WTC11 (cell line): ENCODE data around the gene RAD9B. TPM values are rescaled to one million over a fixed set of nuclear protein-coding genes. Genes with fewer than 3 reads are reported as not detected.

Experiments used
- ATF1 ChIP-seq: sonication (generic); formaldehyde crosslinking; IDR thresholded peaks from 2 replicates; pipeline ENCODE4 v1.8.1; 2023; ENCODE audit warnings: mild to moderate bottlenecking, moderate library complexity, missing genetic modification reagents
- CBFB ChIP-seq: sonication (generic); formaldehyde crosslinking; IDR thresholded peaks from 2 replicates; pipeline ENCODE4 v1.8.1; 2022; ENCODE audit warnings: mild to moderate bottlenecking, low read depth, missing genetic modification reagents
- CREB1 ChIP-seq: sonication (generic); formaldehyde crosslinking; IDR thresholded peaks from 2 replicates; pipeline ENCODE4 v1.8.0; 2023; ENCODE audit warnings: mild to moderate bottlenecking, missing genetic modification reagents
- GRHL2 ChIP-seq: fragments of 250-450 bp; sonication (Bioruptor Pico); IDR thresholded peaks from 2 replicates; pipeline ENCODE4 v1.8.0; 2022; ENCODE audit warnings: mild to moderate bottlenecking, moderate library complexity; ENCODE audit not compliant: insufficient replicate concordance, severe bottlenecking
- IRF2 ChIP-seq: sonication (generic); formaldehyde crosslinking; IDR thresholded peaks from 2 replicates; pipeline ENCODE4 v1.8.0; 2022; ENCODE audit warnings: low read depth, missing genetic modification reagents, borderline replicate concordance
- MXD4 ChIP-seq: fragments of 250-450 bp; sonication (Bioruptor Pico); IDR thresholded peaks from 2 replicates; pipeline ENCODE4 v1.8.0; 2021; ENCODE audit warnings: mild to moderate bottlenecking, moderate library complexity, borderline replicate concordance
- NR3C1 ChIP-seq: sonication (generic); formaldehyde crosslinking; conservative IDR thresholded peaks from 2 replicates; pipeline ENCODE4 v1.8.1; 2023; ENCODE audit warnings: low read depth, mild to moderate bottlenecking, missing genetic modification reagents
- PRRX2 ChIP-seq: fragments of 250-450 bp; sonication (Bioruptor Pico); IDR thresholded peaks from 2 replicates; pipeline ENCODE4 v1.8.0; 2021; ENCODE audit warnings: mild to moderate bottlenecking
- RELA ChIP-seq: sonication (generic); formaldehyde crosslinking; IDR thresholded peaks from 2 replicates; pipeline ENCODE4 v1.8.1; 2022; ENCODE audit warnings: missing genetic modification reagents, mild to moderate bottlenecking, borderline replicate concordance
- SMAD3 ChIP-seq: sonication (generic); formaldehyde crosslinking; IDR thresholded peaks from 2 replicates; pipeline ENCODE4 v1.8.0; 2022; ENCODE audit warnings: missing genetic modification reagents, mild to moderate bottlenecking, borderline replicate concordance
- TCF7 ChIP-seq: sonication (generic); formaldehyde crosslinking; IDR thresholded peaks from 2 replicates; pipeline ENCODE4 v1.8.0; 2022; ENCODE audit warnings: mild to moderate bottlenecking, low read depth, missing genetic modification reagents, moderate library complexity
- TEAD4 ChIP-seq: sonication (generic); formaldehyde crosslinking; IDR thresholded peaks from 2 replicates; pipeline ENCODE4 v1.8.0; 2022; ENCODE audit warnings: mild to moderate bottlenecking, missing genetic modification reagents
- ZBTB21 ChIP-seq: sonication (generic); formaldehyde crosslinking; IDR thresholded peaks from 2 replicates; pipeline ENCODE4 v1.8.1; 2023; ENCODE audit warnings: mild to moderate bottlenecking, missing genetic modification reagents, borderline replicate concordance
- ZNF219 ChIP-seq: sonication (generic); formaldehyde crosslinking; IDR thresholded peaks from 2 replicates; pipeline ENCODE4 v1.8.0; 2023; ENCODE audit warnings: missing genetic modification reagents, mild to moderate bottlenecking, borderline replicate concordance
- ZNF416 ChIP-seq: fragments of 250-450 bp; sonication (Bioruptor Pico); IDR thresholded peaks from 2 replicates; pipeline ENCODE4 v1.9.0; 2021; ENCODE audit warnings: mild to moderate bottlenecking, inconsistent platforms
- total RNA-seq: library from RNA; stranded (reverse); gene quantifications from 3 replicates; pipeline ENCODE4 v1.2.3, GENCODE V29; 2021
- TF ChIP-seq, protein P1 (sequence below): sonication (generic); formaldehyde crosslinking; IDR thresholded peaks from 2 replicates; pipeline ENCODE4 v1.8.1; 2023; ENCODE audit warnings: mild to moderate bottlenecking, missing genetic modification reagents, moderate library complexity
- TF ChIP-seq, protein P2 (sequence below): sonication (generic); formaldehyde crosslinking; conservative IDR thresholded peaks from 2 replicates; pipeline ENCODE4 v1.8.1; 2023; ENCODE audit warnings: mild to moderate bottlenecking, low read depth, missing genetic modification reagents, moderate library complexity
- TF ChIP-seq, protein P3 (sequence below): fragments of 200-600 bp; IDR thresholded peaks from 2 replicates; pipeline ENCODE4 v1.8.0; 2022; ENCODE audit warnings: antibody characterized with exemption
- TF ChIP-seq, protein P4 (sequence below): fragments of 250-450 bp; sonication (Bioruptor Pico); IDR thresholded peaks from 2 replicates; pipeline ENCODE4 v1.9.0; 2021; ENCODE audit warnings: mild to moderate bottlenecking
- TF ChIP-seq, protein P5 (sequence below): sonication (generic); formaldehyde crosslinking; IDR thresholded peaks from 2 replicates; pipeline ENCODE4 v1.8.0; 2023; ENCODE audit warnings: missing genetic modification reagents, mild to moderate bottlenecking, borderline replicate concordance
- TF ChIP-seq, protein P6 (sequence below): sonication (generic); formaldehyde crosslinking; IDR thresholded peaks from 2 replicates; pipeline ENCODE4 v1.8.1; 2023; ENCODE audit warnings: mild to moderate bottlenecking, missing genetic modification reagents
- TF ChIP-seq, protein P7 (sequence below): sonication (generic); formaldehyde crosslinking; IDR thresholded peaks from 2 replicates; pipeline ENCODE4 v1.8.0; 2022; ENCODE audit warnings: mild to moderate bottlenecking, missing genetic modification reagents
- TF ChIP-seq, protein P8 (sequence below): sonication (generic); formaldehyde crosslinking; IDR thresholded peaks from 2 replicates; pipeline ENCODE4 v1.8.1; 2023; ENCODE audit warnings: mild to moderate bottlenecking, missing genetic modification reagents

The RAD9B gene
- total RNA-seq, 1 experiment from 2014 or later, result 0.09 TPM

DNA sequence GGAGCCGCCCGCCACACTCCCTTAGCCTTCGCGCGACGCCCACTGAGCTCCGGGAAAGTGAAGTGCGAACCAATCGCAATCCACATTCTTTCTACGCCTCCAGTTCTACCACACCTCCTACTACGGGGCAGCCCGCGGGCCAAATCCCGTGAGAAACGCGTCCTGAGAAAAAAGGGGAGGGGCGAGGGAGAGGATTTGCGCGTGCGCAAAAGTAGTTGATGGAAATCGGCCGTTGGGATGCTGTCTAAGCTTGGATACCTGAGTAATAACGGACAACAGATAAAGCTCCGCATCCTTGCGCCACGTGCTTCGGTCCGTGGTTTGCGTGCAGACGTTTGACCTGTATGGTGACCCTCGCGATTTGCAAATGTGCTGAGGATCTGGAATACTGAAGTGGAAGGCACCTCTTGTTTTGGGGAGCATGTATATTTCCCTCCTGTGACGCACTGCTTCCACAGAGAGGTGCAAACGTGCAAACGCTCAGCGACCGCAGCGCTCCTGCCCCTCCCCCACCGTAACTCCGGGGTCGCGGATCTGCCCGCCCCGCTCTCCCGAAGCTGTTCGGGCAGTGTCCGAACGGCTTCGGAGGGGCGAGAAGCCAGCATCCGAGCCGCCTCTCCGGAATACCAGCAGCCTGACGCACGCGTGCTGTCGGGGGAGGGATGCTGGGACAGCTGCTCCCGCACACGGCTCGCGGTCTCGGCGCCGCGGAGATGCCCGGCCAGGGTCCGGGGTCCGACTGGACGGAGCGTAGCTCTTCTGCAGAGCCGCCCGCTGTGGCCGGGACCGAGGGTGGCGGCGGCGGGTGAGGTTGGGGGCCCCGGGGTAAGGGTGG lies 33.7 kb upstream of the RAD9B start, which contains the start of the genes FAM216A and GPN3 (continued):
- TF ChIP-seq, protein P1, sequence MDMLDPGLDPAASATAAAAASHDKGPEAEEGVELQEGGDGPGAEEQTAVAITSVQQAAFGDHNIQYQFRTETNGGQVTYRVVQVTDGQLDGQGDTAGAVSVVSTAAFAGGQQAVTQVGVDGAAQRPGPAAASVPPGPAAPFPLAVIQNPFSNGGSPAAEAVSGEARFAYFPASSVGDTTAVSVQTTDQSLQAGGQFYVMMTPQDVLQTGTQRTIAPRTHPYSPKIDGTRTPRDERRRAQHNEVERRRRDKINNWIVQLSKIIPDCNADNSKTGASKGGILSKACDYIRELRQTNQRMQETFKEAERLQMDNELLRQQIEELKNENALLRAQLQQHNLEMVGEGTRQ (CRISPR knock-in tag), result peak; percentile 69
- TF ChIP-seq, protein P2, sequence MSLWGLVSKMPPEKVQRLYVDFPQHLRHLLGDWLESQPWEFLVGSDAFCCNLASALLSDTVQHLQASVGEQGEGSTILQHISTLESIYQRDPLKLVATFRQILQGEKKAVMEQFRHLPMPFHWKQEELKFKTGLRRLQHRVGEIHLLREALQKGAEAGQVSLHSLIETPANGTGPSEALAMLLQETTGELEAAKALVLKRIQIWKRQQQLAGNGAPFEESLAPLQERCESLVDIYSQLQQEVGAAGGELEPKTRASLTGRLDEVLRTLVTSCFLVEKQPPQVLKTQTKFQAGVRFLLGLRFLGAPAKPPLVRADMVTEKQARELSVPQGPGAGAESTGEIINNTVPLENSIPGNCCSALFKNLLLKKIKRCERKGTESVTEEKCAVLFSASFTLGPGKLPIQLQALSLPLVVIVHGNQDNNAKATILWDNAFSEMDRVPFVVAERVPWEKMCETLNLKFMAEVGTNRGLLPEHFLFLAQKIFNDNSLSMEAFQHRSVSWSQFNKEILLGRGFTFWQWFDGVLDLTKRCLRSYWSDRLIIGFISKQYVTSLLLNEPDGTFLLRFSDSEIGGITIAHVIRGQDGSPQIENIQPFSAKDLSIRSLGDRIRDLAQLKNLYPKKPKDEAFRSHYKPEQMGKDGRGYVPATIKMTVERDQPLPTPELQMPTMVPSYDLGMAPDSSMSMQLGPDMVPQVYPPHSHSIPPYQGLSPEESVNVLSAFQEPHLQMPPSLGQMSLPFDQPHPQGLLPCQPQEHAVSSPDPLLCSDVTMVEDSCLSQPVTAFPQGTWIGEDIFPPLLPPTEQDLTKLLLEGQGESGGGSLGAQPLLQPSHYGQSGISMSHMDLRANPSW (CRISPR knock-in tag), result no peak
- TF ChIP-seq, protein P3, sequence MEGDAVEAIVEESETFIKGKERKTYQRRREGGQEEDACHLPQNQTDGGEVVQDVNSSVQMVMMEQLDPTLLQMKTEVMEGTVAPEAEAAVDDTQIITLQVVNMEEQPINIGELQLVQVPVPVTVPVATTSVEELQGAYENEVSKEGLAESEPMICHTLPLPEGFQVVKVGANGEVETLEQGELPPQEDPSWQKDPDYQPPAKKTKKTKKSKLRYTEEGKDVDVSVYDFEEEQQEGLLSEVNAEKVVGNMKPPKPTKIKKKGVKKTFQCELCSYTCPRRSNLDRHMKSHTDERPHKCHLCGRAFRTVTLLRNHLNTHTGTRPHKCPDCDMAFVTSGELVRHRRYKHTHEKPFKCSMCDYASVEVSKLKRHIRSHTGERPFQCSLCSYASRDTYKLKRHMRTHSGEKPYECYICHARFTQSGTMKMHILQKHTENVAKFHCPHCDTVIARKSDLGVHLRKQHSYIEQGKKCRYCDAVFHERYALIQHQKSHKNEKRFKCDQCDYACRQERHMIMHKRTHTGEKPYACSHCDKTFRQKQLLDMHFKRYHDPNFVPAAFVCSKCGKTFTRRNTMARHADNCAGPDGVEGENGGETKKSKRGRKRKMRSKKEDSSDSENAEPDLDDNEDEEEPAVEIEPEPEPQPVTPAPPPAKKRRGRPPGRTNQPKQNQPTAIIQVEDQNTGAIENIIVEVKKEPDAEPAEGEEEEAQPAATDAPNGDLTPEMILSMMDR, result no peak
- TF ChIP-seq NR3C1 (CRISPR knock-in tag) (no peak), ZBTB21 (CRISPR knock-in tag) (0 out of 2 replicates have a peak, but pooled peaks have one; percentile 49), CREB1 (peak; percentile 12; the same call in 1 of the 2 replicates), ATF1 (CRISPR knock-in tag) (no peak; the same call in 1 of the 2 replicates), SMAD3 (CRISPR knock-in tag) (no peak), TEAD4 (CRISPR knock-in tag) (no peak), IRF2 (CRISPR knock-in tag) (no peak), ZNF219 (CRISPR knock-in tag) (no peak), PRRX2 (CRISPR knock-in tag) (peak; percentile 18; the same call in 1 of the 2 replicates), TCF7 (CRISPR knock-in tag) (no peak), RELA (peak; percentile 81; the same call in 1 of the 2 replicates), MXD4 (CRISPR knock-in tag) (no peak), ZNF416 (CRISPR knock-in tag) (no peak), GRHL2 (CRISPR knock-in tag) (no peak), CBFB (CRISPR knock-in tag) (no peak)
- TF ChIP-seq, protein P4, sequence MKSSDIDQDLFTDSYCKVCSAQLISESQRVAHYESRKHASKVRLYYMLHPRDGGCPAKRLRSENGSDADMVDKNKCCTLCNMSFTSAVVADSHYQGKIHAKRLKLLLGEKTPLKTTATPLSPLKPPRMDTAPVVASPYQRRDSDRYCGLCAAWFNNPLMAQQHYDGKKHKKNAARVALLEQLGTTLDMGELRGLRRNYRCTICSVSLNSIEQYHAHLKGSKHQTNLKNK (CRISPR knock-in tag), result no peak
- TF ChIP-seq, protein P5, sequence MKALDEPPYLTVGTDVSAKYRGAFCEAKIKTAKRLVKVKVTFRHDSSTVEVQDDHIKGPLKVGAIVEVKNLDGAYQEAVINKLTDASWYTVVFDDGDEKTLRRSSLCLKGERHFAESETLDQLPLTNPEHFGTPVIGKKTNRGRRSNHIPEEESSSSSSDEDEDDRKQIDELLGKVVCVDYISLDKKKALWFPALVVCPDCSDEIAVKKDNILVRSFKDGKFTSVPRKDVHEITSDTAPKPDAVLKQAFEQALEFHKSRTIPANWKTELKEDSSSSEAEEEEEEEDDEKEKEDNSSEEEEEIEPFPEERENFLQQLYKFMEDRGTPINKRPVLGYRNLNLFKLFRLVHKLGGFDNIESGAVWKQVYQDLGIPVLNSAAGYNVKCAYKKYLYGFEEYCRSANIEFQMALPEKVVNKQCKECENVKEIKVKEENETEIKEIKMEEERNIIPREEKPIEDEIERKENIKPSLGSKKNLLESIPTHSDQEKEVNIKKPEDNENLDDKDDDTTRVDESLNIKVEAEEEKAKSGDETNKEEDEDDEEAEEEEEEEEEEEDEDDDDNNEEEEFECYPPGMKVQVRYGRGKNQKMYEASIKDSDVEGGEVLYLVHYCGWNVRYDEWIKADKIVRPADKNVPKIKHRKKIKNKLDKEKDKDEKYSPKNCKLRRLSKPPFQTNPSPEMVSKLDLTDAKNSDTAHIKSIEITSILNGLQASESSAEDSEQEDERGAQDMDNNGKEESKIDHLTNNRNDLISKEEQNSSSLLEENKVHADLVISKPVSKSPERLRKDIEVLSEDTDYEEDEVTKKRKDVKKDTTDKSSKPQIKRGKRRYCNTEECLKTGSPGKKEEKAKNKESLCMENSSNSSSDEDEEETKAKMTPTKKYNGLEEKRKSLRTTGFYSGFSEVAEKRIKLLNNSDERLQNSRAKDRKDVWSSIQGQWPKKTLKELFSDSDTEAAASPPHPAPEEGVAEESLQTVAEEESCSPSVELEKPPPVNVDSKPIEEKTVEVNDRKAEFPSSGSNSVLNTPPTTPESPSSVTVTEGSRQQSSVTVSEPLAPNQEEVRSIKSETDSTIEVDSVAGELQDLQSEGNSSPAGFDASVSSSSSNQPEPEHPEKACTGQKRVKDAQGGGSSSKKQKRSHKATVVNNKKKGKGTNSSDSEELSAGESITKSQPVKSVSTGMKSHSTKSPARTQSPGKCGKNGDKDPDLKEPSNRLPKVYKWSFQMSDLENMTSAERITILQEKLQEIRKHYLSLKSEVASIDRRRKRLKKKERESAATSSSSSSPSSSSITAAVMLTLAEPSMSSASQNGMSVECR (CRISPR knock-in tag), result no peak; the same call in 1 of the 2 replicates
- TF ChIP-seq, protein P6, sequence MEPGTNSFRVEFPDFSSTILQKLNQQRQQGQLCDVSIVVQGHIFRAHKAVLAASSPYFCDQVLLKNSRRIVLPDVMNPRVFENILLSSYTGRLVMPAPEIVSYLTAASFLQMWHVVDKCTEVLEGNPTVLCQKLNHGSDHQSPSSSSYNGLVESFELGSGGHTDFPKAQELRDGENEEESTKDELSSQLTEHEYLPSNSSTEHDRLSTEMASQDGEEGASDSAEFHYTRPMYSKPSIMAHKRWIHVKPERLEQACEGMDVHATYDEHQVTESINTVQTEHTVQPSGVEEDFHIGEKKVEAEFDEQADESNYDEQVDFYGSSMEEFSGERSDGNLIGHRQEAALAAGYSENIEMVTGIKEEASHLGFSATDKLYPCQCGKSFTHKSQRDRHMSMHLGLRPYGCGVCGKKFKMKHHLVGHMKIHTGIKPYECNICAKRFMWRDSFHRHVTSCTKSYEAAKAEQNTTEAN (CRISPR knock-in tag), result peak; percentile 81; the same call in 1 of the 2 replicates
- TF ChIP-seq, protein P7, sequence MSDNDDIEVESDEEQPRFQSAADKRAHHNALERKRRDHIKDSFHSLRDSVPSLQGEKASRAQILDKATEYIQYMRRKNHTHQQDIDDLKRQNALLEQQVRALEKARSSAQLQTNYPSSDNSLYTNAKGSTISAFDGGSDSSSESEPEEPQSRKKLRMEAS, result peak; percentile 77
- TF ChIP-seq, protein P8, sequence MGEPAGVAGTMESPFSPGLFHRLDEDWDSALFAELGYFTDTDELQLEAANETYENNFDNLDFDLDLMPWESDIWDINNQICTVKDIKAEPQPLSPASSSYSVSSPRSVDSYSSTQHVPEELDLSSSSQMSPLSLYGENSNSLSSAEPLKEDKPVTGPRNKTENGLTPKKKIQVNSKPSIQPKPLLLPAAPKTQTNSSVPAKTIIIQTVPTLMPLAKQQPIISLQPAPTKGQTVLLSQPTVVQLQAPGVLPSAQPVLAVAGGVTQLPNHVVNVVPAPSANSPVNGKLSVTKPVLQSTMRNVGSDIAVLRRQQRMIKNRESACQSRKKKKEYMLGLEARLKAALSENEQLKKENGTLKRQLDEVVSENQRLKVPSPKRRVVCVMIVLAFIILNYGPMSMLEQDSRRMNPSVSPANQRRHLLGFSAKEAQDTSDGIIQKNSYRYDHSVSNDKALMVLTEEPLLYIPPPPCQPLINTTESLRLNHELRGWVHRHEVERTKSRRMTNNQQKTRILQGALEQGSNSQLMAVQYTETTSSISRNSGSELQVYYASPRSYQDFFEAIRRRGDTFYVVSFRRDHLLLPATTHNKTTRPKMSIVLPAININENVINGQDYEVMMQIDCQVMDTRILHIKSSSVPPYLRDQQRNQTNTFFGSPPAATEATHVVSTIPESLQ (CRISPR knock-in tag), result no peak
